A549 treated with ZK216348 at 1 μM for 4 hours (cell line): ENCODE measurements around the gene CFAP141. TPM values are rescaled to one million over a fixed set of nuclear protein-coding genes. Genes with fewer than 3 reads are reported as not detected.

Source experiments
- total RNA-seq: library from RNA; stranded (reverse); fragments of 200-300 nt; extraction: Qiagen RNA extraction; gene quantifications from 5 replicates; pipeline ENCODE4 v1.2.3, GENCODE V29; 2022; ENCODE audit warnings: low read depth

CFAP141 gene
- total RNA-seq, result not detected in 5 replicates

GRCh38 chr1:154206196-154206595, at the start of gene CFAP141:
CFAP141 (minus strand) TSS chr1:154206333; CDS start chr1:154206307, 26 bp downstream.

GRCh38 chr1:154220071-154220969, 14.2 kb upstream of the CFAP141 start, which contains the start of gene UBAP2L:
UBAP2L (plus strand) TSS chr1:154220955; CDS start chr1:154225124, 4,169 bp downstream.

GRCh38 chr1:154191990-154192461, 14.1 kb downstream of the CFAP141 start, which contains the start of gene TPM3:
TPM3 (minus strand) TSS chr1:154192100; CDS start chr1:154192018, 82 bp downstream.

GRCh38 chr1:154154534-154155191, 51.5 kb downstream of the CFAP141 start, which contains the start of gene NUP210L:
NUP210L (minus strand) TSS chr1:154155073.

Other genes starting within 250 kb of the CFAP141 start
- gene CRTC2, start 247.7 kb downstream of the CFAP141 start, total RNA-seq, result 29.1 to 43.8 TPM (median 41.5 TPM) in 5 replicates
- gene SLC39A1, start 242.8 kb downstream of the CFAP141 start, total RNA-seq, result 133 to 166 TPM (median 157 TPM) in 5 replicates
- gene CREB3L4, start 238.4 kb downstream of the CFAP141 start, total RNA-seq, result 7.5 to 11.4 TPM (median 9.7 TPM) in 5 replicates
- gene JTB, start 228.7 kb downstream of the CFAP141 start, total RNA-seq, result 104 to 153 TPM (median 147 TPM) in 5 replicates
- gene RAB13, start 220.0 kb downstream of the CFAP141 start, total RNA-seq, result 134 to 166 TPM (median 136 TPM) in 5 replicates
- gene RPS27, start 215.6 kb downstream of the CFAP141 start, total RNA-seq, result 4,025 to 7,363 TPM (median 4,151 TPM) in 5 replicates
- not detected in 5 replicates for gene NUP210L, start 51.3 kb downstream of the CFAP141 start, total RNA-seq
- 476 to 696 TPM (median 485 TPM) in 5 replicates for gene TPM3, start 14.2 kb downstream of the CFAP141 start, total RNA-seq
- gene UBAP2L, start 14.6 kb upstream of the CFAP141 start, total RNA-seq, result 92.0 to 125 TPM (median 115 TPM) in 5 replicates
- 92.1 to 116 TPM (median 95.7 TPM) in 5 replicates for gene HAX1, start 66.3 kb upstream of the CFAP141 start, total RNA-seq
- not detected in 5 replicates for gene AQP10, start 114.8 kb upstream of the CFAP141 start, total RNA-seq
- gene ATP8B2, start 119.2 kb upstream of the CFAP141 start, total RNA-seq, result 20.3 to 44.1 TPM (median 37.3 TPM) in 5 replicates
- 19.1 to 25.8 TPM (median 25.0 TPM) in 5 replicates for gene IL6R, start 199.0 kb upstream of the CFAP141 start, total RNA-seq